ENCODE data around the gene FAM107A.

FAM107A gene

DNA sequence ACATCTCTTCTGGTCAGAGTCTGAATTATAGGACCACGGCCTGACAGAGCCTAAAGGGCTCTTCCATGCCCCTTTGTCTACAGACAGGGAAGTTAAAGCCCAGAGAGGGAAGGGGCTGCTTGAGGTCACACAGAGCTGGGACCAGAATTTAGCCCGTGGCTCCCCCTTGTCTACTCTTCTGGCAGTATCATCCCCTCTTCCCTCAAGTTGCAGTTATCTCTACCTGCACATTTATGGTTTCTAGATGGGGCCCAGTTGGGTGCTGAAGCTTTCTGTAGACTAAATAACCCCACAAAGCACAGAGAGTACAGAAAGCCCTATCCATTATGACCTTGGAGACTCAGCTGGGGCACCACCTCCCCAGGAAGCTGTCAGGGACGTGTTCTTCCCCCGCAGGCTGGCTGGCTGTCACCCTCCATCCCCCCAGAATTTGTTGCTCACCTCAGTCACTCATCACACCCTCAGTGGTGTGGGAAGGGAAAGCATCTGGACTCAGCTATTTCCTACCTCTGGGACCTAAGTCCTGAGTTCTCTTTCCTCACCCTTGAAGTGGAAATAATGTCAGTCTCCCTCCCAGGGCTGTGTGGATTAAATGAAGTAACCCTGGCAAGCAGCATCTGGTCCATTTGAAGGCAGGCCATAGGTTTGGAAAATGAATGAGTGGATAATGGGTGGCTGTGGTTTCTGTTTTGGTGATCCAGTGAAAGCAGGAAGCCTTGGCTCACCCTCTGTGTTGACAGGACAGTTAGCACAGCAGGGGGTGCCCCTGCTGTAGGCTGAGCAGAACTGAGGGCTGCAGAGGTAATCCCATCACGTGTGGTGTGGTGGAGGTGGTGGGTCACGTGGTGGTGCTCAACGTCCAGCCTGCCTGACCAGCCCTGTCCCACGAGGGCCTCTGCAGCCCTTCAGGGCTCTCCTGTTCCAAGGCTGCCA, 56.5 kb downstream of the FAM107A start:
- no peak for DNase-seq (ENCODE audit: low read depth in 1 of 2, low spot score in 1 of 2)

DNA sequence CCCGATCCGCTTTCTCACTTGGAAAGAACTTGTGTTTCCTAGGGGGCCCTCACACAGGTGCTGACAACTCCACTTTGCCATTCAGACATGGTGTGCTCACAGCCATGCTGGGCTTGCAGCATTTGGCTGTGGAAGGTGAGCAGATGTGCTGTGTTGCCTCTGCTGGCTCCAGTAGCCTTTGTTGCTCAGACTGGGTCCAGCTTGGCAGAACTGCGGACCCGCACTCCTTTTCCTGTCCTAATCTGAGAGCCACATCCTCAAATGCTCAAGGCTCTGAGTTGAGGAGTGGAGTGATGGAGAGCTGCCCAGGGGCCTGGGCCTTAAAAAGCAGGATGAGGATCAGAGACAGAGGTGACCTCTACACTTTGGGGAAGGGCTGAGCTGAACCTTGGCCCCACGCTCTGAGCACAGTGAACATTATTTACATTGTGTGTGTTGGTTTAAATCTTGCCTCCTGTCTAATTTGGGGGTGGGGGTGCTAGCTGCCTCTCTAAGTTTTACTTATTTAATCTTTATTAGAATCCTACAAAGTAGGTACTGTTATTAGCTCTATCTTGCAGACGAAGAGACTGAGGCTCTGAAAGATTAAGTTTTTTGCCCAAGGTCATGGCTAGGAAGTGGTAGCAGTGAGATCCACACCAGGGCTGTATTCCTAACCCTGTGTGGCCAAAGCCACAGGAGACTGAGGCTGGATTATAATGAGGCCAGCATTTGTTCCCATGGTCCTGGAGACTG, 57.4 kb downstream of the FAM107A start:
- no peak for DNase-seq (ENCODE audit: low read depth in 1 of 2, low spot score in 1 of 2)

DNA sequence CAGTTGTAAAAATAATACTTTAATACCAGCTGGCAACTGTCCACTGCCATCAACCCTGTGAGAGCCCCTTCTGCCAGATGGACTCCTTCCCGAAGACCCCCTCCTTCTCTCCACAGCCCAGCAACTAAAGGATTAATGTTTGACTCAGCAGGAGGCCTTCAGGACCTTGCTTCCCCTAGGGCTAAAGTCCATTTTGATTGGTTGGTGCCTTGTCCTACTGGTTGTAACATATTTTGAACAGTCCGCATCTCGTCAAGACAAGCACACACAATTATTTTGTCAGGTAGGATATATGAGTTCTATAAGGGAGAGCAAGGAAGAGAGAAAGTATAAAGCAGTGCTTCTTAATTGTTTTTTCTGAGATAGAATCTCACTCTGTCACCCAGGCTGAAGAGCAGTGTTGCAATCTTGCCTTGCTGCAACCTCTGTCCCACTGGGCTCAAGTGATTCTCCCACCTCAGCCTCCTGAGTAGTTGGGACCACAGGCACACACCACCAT, 58.9 kb downstream of the FAM107A start:
- DNase-seq (ENCODE audit: low read depth in 1 of 2, low spot score in 1 of 2): no peak

DNA sequence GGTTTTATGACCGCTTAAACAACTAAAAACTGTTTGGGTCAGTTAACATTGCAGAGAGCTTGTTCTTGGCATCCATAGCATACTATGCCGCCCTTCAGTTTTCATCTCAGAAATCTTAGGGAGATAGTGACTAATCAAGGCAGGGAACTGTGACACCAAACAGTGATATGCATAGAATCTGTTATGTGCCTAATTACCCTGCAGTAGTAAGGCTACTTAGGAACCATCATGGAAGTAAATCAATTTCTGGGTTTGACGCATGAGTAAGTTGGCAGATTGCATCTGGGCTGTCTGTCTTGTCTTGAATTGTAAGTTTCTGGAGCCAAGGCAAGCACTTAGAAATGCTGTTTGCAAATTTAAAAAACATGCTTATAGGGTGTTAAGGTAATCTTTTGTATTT, 62.8 kb downstream of the FAM107A start:
- no peak for DNase-seq (ENCODE audit: low read depth in 1 of 2, low spot score in 1 of 2)
